ENCODE measurements around the gene HOXB5.
A peak's percentile ranks its signal among the peaks of the same experiment; 100 is the strongest.

- TF ChIP-seq CTCF (IDR thresholded peaks at IDR 0.05) (no peak), EZH2 (IDR thresholded peaks at IDR 0.05) (peak; percentile 100), EZH2phosphoT487 (IDR thresholded peaks at IDR 0.05) (peak; percentile 99)
Measured at GRCh38 chr17:48610282-48611211, 17.0 kb upstream of the HOXB5 start, which contains the start of gene HOXB7.
